GM18861 (cell line): ENCODE results near the gene HTR6.
A peak's percentile ranks its signal among the peaks of the same experiment; 100 is the strongest.

ENCODE experiments used
- ATAC-seq: cut with Tn5 transposase; IDR thresholded peaks from one replicate; pipeline ENCODE4 v1.9.1; 2021; ENCODE audit not compliant: unreplicated experiment

HTR6 gene

GRCh38 chr1:19687414-19687813, 22.7 kb downstream of the HTR6 start:
- no peak for ATAC-seq

DNA sequence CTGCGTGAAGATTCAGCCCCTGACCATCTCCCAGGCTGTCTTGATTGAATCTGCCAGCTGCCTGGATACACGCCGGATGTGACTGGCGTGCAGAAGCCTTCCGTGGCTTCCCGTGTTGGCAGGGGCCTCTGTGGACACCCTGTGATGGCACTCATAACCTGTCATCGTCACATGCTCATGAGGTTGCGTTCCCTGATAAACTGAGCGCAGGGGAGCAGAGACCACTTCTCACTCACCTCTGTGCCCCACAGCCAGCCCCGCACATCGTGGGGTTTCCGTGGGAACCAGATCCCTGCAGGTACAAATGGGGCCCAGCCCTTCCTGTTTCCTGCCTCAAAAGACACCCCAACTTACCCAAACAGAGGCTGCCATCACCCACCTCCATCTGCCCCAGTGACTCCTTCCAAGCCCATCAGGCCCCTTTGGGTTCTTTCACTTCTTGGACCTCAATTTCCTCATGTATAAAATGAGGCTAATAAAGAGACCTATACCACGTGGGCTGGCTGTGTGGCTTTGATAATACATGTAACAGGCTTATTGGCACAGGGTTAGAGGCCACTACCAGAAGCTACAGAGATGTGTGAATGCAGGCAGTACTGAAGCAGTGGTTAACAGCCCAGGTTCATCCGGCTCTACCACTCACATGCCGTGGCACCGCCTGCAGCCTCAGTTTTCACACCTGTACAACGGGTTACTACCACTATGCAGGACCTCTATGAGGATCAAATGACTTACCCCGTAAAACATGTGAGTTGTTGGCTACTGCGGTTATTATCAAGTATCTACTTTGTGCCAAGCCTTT, 23.6 kb downstream of the HTR6 start:
- ATAC-seq: no peak

- ATAC-seq: no peak
Measured at GRCh38 chr1:19689085-19689757, 24.5 kb downstream of the HTR6 start.

DNA sequence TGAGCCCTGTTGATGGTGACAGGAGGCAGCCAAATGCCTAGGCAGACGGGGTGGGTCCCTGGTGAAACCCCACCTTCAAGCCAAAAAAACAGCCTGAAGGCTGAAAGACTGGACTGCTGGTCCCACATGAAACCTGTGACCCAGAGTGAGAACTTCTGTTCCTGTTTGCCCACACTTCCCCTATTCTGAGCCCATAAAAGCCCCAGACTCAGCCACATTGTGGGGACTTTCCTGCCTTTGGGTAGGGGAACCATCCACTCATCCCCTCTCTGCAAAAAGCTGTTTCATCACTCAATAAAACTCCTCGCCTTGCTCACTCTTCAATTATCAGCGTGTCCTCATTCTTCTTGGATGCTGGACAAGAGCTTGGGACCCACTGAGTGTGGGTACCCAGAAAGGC, 25.2 kb downstream of the HTR6 start:
- no peak for ATAC-seq

GRCh38 chr1:19690342-19690741, 25.7 kb downstream of the HTR6 start:
- ATAC-seq: no peak

DNA sequence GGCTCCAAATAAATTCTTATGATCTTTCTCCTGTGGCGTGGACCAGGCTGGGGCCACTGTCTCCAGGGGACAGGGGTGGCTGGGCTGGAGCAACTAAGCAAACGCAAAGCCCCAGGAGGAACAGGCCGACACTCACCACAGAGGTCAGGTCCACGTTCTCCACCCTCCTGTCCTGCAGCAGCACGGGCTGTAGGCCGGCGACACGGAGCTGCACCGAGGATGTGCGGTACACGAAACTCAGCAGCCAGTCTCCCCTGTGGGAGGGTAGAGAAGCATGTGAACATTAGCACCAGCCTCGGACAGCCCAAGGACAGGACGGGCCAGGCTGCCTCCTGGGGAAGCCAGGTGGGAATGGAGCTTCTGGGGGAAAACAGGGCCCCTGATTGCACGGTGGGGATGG, 29.6 kb downstream of the HTR6 start:
- ATAC-seq: no peak

GRCh38 chr1:19695772-19696171, 31.1 kb downstream of the HTR6 start:
- no peak for ATAC-seq

DNA sequence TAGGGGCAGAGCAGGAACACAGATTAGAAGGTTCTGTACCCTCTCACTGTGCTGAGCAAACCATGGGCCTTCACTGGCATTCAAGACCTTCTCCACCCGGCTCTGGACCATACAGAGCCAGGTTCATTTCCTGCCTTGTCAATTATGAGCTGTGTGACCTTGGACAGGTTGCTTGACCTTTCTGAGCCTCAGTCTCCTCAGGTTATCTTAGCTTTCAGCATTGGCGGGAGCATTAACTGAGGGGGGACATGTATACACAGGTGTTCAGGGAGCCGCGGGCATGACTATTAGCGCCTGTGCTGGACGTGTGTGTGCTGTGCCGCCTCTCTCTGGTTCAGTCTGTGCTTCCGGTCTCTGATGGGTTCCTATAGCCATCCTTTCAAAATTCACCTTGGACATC, 32.1 kb downstream of the HTR6 start:
- ATAC-seq: no peak

DNA sequence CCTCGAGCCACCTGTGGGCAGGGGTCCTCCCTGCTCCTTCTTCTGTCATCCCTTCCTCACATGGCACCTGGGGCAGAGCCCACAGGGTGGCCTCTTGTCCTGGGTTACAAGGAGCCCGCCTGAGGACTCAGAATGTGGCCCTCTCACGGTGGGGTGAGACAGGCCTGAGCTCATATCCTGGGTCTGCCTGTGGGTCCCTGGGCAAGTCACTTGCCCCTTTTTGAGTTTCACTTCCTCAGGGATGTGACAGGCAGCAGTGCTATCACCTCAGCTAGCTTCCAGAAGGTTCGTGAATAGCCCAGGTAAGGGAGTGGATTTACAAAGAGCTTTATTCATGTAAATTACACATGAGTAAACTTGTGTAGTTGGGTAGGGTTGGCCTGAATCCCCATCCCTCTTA, 33.5 kb downstream of the HTR6 start:
- ATAC-seq: no peak

GRCh38 chr1:19700079-19700777, 35.6 kb downstream of the HTR6 start:
- ATAC-seq: no peak

- no peak for ATAC-seq
Measured at GRCh38 chr1:19703280-19703679, 38.6 kb downstream of the HTR6 start.

DNA sequence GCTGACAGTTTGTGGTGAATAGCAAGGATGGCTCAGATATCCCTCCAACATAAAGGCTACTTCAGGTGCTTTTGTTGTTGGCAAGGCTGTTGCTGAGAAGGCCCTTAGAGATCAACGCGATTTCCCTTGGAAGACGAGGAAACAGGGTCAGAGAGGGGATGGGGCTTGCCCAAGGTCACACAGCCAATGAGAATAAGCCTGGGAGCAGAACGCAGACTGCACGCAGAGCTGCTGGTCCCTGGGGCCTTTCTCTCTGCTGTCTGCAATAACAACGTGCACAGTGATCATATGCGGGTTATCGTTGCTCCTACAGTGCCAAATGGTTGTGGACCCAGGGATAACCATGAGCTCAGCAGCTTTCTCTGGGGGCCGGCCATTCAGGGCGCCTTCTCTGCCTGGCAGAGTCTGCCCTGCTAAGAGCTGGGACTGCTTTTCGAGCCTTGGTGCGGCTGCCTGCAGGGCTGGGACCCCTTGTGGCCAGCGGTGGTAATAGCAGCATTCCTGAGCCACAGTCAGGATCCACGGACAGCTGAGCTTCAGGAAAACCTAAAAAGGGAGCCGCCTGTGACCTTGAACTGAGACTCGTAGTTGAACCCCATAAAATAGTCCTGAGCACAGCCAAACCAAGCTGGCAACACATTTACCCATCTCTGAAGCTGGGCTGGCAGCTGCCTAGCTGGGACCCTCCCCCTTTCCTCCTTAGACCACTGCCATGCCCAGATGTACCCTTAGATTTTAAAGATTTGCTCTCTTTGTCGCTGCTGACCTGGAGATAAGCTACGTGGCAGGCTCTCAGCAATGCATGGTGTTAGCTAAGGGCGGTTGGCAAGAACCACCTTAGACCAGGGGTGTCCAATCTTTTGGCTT, 39.8 kb downstream of the HTR6 start:
- no peak for ATAC-seq

DNA sequence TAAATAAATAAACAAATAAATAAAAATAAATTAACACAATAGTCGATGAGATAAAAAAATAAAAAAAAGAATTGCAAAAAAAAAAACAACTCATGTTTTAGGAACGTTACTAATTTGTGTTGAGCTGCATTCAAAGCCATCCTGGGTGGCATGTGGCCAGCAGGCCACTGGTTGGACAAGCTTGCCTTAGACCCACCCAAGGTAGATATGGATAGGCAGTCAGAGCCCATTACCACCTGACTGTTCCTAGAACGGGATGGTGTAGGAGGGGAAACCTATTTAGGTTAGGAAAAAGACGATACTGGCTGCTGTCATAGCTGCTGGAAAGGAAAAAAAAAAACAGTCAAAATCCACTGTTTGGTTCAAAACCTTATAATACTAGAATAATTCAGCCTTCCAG, 40.8 kb downstream of the HTR6 start:
- ATAC-seq: no peak

- ATAC-seq: no peak
Measured at GRCh38 chr1:19706136-19706535, 41.5 kb downstream of the HTR6 start.

- no peak for ATAC-seq
Measured at GRCh38 chr1:19708567-19709110, 44.0 kb downstream of the HTR6 start.

- no peak for ATAC-seq
Measured at GRCh38 chr1:19709260-19709793, 44.7 kb downstream of the HTR6 start.

- no peak for ATAC-seq
Measured at GRCh38 chr1:19710825-19711611, 46.3 kb downstream of the HTR6 start.

GRCh38 chr1:19712928-19713327, 48.3 kb downstream of the HTR6 start:
- no peak for ATAC-seq

- peak; percentile 57 for ATAC-seq
Measured at GRCh38 chr1:19715334-19716203, 50.9 kb downstream of the HTR6 start.
